Measurements from ENCODE around the gene CPA2.

The CPA2 gene

DNA sequence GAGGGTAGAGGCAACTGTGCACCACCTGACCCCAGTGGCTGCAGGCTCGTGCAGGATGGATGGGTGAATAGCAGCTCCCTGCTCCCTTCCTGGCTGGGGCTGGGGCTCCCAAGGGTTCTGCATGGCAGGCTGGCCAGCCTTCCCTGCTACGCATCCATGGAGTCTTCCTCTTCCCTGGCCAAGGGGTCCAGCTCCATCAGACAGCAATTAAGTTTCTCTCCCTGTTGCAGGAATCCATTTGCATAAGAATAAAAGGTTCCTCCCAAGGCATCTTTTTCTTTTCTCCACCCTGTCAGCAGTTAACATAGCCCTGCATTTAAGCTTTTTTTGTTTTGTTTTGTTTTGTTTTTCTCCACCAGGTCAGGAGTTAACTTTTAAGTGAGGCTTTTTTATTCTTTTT is 10.0 kb upstream of the CPA2 start:
- DNase-seq (ENCODE audit: low read depth) = no peak

DNA sequence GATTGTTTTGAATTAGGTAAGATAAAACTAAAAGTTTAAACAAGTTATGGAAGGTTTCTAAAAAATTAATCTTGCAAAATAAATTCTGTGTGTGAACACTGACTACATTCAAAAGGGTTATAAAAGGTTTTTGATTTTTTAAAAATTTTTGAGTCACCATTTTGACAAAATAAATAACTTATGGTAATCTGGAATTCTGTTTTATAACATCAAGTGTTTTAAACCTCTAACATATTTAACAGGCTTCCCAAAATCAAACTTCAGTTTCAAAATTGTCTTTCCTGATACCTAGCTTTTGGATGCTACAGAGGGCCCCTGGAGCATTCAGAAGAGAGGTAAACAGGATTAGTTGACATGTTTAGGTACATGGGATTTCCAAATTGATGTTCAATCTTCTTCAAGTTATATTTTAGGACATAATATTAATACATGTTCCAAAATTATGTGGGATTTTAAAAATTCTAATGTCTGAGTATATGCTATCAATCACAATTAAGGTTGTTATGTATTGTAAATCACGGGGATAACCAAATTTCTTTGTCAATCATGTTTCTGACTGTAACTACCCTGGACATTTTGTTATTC is 8.1 kb upstream of the CPA2 start:
- no peak for DNase-seq (ENCODE audit: low read depth)

DNA sequence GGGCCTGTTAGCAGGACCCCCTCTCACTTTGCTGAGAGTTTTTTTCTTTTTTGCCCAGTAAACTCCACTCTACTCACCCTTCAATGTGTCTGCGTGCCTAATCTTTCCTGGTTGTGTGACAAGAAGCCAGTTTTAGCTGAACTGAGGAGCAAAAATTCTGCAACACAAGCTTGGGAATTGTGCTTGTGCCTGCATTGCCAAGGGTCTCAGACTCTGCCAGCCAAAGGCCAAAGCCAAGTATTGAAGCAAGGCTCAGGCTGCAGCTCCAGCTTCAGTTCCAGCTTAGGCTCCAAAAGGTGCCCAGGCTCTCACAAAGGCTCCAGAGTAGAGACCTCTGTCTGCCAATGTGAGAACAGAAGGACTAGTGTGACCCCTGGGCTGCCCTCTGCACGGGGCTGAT is 4.2 kb upstream of the CPA2 start:
- no peak for DNase-seq (ENCODE audit: low read depth)

DNA sequence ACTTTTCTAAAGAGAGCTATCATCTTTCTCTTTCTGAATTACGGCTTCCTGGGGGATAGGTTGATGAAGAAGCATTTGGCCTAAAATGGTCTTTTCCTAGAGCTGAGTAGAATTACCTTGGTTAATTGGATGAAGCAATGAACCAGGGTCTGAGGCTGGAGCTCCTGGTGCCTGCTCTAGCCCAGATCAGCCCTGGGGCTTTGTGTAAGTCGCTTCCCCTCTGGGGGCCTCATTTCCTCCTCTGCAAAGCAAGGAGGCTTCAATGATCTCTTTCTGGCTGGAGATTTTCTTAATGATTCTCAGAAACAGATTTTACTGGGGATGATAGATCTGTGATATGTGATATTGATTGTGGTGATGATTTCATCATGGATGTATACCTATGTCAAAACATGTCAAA is 3.5 kb upstream of the CPA2 start:
- DNase-seq (ENCODE audit: low read depth) = no peak

DNA sequence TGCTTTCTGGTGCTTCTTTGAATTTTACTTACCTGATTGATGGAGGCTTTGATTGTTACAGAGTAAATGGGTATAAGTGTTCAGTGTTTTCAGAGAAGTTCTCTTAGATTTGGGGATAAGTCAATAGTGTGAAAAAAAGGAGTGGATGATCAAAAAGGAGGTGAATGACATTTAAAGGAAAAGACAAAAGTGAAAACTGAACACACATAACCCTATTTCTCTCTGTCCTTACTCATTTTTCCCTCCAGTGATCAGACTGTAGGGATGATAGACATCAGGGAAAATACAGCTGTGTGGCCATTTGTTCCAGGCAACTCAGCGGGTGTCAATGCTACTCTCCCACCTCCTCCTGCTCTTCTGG is 278 bp downstream of the CPA2 start:
- DNase-seq (ENCODE audit: low read depth) = no peak

DNA sequence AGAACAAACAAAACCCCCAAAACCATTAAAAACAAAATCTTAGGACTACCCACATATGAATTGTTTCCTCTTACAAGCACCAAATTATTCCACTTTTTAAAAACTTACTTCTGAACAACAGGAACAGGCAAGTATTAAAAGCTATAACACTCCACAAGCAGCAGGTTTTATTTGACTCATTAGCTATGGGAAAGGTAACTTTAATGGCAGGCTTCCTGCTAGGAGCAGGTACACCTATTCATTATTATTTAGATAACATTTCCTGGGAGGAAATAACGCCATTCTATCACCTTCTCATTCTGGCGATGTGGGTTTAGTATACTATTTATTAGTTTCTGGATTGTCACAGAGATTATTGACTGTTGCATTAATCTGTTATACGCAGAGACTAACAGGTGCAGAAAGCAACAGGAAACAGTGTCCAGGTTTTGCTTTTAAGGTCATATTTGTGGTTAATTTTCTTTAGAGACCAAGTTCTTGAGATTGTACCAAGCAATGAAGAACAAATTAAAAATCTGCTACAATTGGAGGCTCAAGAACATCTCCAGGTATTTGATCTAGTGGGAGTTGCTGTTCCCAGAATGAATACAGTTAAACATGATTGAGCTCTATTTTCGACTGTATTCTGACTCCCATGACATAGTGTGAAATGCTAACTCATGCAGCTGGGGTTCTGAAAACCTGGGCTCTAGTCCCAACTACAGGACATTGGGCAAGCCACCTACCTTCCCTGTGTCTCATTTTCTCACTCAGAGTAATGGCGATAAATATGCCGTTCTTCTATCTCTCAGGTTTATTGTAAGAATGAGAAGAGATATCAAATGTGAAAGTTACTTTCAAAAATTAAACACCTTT is 2.0 kb downstream of the CPA2 start:
- no peak for DNase-seq (ENCODE audit: low read depth)

DNA sequence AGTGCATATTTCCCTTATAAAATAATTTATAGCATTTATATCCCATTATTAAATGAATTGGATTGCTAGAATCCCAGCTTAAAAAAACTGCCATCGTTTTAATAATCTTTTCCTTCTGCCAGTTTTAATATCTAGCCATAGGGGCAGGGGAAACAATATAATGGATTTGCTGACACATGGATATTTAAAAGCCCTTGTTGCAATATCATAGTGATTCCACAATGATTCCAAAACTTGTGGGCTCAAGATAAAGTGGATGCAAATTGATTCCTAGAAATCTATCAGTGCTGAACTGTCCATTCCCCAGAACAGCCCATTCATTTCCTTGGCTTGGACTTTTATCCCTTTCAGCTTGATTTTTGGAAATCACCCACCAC is 2.6 kb downstream of the CPA2 start:
- DNase-seq (ENCODE audit: low read depth) = no peak

DNA sequence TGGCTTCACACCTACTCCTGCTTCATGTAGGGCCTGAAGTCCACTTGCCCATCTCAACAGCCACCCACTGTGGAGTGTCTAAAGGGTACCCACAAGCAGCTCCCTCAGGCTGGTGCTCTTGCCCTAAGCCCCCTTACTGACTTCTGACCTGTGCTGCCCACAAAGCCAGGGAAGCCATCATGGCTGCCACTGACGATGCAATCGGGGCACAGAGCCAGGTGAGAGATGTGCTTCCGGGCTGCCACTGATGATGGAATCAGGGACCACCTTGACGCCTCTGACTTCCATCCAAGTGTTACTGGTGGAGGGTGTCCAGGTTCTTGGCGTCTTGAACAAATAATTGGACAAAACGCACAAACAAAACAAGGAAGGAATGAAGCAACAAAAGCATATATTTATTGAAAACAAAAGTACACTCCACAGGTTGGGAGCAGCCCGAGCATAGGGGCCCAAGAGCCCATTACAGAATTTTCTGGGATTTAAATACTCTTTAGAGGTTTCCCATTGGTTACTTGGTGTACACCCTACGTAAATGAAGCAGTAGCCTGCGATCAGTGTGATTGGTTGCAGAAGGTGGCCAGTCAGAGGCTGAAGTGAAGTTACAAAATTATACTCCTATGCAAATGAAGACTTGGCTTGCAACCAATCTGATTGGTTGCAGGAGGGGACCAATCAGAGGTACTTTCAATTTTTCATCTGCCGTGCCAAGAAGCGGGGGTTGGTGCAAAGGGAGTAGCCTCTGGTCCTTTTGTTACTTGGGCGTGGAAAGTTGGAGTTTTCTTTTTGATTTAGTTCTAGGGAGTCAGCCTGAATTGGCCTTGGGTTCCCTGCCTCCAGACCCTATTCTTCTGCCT is 4.5 kb downstream of the CPA2 start:
- no peak for DNase-seq (ENCODE audit: low read depth)

DNA sequence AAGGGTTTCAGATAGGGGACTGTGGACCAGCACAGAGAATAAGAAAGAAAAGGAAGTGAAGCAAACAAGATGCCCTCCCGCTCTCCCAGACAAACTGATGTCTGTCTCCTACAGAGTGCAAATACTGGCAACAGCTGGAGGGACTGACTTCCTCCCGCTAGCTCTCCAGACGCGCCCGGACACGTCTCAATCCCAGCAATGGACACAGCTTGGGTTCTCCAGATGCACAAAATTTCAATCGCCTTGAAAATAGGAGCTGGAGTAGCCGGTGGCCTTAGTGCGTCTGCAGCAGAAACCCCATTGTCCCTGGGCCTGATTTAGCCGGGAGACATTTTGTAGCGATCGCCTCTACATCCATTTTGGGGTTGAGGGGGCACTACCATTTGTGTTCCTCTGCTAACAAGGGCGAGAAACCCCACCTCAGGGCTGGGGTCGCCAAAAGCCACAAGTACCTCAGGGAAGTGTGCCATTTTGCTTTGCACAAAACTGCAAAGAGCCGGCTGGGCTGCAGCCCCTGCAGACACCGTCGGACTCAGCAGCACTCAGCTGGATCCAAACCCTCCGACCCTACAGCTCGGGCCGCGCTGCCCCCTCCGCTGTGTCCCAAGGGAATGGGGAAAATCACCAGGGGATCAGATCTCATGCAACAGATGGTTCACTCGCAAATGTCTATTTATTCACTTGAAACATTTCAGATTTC is 5.9 kb downstream of the CPA2 start:
- no peak for DNase-seq (ENCODE audit: low read depth)

DNA sequence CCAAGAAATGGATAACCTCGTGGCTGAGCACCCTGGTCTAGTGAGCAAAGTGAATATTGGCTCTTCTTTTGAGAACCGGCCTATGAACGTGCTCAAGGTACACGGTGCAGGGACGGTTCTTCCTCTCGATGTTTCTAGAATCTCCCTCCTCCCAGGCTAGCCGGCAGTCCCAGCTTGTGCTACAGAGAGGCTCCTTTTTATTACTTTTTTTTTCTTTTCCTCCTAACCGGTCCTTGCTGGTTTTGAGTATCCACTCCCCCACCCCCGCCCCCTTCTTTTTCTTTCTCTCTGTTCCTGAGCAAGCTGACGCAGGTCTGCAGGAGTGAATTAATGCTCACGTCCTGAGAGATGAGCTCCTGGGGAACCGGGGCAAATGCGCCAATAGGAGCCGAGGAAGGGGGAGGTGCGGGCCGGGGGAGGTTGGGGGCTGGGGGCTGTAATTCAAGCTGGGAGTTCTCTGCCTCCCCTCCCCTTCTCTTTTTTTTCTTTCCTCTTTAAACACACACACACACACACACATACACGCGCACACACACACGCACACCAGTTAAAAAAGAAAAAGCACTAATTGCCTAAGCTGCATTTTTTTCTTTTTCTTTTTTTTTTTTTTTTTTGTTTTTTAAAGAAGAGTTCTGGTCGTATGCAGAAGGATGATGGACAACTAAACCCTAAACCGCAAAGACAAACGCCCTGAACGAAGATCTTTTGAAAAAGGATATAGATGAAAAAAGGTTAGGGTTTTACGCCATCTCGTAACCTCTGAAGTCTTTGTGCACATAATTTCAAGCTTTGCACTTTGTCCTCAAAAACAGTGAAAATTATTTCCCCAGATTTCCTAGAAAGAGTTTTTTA is 6.6 kb downstream of the CPA2 start:
- DNase-seq (ENCODE audit: low read depth) = no peak

DNA sequence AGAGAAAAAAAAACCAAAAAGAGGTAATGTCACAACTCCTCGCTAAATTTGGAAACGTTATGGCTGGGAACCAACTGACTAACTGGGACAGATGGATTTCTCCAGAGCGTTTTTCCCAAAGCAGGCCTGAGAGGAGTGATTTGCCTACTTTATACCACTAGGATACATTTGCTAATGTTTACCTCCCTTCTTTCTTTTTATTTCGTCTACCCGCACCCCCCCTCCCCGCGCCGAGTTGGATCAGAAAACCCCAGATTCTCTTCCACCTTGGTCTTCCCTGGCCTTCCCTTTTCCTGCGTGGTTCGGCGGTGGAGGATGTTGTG is 7.2 kb downstream of the CPA2 start:
- DNase-seq (ENCODE audit: low read depth) = no peak

DNA sequence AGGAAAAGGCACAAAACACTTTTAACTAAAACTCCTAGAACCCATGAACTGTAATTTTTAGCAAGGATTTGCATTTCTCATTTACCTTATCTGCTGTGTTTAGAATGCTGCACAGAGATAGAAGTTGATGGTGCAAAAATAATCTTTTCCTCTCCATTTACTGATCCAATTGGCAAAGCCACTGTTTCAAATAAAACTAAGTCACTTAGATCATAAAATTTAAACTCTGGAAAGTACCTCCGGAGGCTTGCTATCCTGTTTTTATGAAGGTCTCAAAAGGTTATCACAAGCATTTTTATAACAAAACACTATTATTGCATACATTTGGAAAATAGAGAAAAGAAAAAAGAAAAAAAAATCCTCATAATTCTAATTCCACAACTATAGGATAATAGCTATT is 7.6 kb downstream of the CPA2 start:
- no peak for DNase-seq (ENCODE audit: low read depth)

DNA sequence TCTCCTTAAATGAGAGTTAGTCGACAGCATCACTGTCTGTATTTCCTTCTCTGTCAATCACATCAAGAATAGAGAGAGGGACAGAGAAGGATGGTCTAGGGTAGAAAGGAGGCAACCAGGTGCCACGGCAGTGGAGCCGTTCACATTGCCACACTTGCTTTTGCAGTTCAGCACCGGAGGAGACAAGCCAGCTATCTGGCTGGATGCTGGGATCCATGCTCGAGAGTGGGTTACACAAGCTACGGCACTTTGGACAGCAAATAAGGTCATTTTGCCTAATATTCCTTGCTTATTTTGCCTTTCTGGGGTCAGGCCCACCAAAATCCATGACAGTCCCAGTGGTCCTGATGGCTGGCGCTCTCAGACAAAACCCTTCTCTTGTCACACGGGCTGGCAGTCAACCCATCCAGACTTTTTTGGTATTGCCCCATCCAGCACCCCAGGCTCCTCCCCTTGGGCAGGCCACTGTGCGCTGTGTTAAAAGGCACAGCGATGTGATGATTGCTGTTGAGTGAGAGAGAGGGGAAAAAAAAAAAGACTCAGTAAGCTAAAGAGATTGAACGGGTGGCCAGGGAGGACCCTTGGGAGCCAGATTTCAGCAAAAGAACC is 8.4 kb downstream of the CPA2 start:
- no peak for DNase-seq (ENCODE audit: low read depth)

DNA sequence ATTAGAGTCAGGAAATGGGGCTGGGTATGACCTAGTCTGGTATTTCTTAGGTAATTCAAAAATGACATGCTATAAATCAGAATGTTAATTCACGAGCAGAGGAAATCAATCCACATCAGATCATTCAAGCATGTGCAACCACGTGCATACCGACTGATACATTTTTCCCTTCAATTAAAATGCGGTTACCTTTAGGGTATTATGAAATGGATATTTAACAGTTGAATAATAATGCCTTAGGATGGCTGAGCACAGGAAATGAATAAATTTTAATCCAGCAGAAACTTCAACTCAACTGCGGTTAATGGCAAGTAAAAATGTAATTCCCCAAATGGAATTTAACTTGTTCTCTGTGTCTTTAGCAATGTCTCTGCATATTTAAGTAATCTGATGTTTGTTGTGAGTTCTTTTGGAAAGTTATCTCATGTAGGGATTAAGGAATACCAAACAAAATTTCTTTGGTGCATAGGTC is 9.2 kb downstream of the CPA2 start:
- no peak for DNase-seq (ENCODE audit: low read depth)

DNA sequence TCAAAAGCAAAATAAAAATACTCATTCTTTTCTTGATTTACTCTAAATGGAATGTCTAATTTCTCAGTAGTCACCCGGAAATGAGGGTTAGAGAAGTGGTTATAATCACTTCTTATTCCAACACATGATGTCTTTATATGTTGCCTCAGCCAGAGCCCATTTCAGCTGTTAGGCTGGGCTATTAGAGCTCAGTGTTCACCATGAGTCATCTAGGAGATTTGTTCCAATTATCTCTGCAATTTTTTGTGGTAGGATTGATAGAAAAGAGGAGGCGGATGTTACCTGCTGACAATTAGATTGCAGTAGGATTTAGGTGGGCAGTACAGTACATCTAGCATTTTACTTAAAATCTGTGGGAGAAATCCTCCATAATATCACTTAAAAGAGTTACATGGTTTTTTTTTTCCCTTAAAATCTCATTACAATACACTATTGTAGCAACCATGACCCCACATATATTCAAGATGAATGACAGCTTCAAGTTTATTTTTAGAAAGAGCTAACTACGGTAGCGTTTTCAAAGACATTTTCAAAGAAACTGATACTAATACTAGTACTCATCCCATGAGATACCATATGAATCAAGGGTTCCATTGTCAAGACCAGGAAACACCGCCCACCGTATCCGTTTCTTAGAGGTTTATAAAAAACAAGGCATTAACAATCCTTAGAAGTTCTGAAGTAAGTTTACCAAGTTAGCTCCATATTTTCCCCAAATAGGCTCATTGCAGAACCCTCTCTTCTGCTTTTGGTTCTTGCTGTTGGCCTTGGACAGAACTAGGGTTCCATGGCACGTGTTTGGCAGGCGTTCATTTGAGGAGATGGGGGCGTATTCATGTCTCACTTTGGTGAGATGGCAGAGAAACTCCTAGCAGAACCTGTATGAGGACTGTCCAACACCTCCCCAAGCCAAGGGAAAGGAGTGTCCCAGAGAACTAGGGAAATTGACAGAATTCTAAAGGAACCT is 10.4 kb downstream of the CPA2 start:
- DNase-seq (ENCODE audit: low read depth) = no peak

DNA sequence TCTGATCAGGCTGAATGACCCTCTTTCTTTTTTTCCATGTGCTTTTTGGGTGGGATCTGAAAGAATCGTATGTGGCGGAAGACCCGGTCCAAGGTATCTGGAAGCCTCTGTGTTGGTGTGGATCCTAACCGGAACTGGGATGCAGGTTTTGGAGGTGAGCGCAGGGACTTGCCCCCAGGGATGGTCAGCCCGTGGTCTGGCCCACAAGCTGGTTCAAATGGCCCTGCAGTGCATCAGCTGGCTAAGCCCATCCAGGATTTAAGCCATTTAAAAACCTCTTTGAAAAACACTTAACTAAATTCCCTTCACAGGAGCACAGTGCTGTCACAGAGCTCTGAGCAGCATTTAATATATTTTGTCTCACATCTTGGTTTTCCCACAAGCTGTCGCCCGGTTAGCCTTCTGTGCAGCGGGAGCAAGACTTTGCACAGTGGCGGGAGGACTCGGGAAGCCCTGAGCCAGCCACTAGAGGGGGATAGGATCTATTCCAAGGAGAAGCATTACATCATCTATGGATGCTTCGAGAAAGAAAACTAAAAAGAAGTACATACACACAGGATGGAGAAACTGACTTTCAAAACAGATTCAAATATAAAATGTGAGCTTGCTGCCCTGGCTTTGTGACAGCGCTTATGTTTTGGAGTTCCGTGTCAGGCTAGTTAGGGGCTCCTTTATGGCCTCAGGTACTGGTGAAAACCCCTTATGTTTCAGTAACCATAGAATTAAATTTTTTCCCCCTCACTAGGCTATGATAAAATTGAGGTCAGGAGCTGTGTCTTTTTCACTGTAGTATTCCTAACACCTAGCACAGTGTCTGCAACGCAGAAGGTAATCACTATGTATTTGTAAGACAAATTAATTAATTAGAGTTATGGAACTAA is 11.3 kb downstream of the CPA2 start:
- DNase-seq (ENCODE audit: low read depth) = no peak

DNA sequence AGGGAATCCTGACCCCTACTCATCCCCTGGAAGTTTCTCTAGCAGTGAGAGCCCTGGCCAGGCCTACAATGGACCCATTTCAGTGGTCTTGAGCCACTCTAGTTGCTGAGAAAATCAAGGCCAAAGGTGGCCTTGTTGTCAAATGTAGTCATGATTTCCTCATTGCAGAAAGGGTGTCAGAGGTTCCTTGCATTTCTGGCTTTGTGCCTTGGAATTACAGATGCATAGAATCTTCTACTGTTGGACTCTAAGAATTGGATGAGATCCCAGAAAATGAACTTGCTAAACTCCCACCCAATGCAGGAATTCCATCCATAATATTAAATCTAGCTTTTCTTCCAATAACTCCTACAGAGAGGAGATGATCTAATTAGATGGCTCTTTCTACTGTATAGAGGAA is 12.2 kb downstream of the CPA2 start:
- DNase-seq (ENCODE audit: low read depth) = no peak

DNA sequence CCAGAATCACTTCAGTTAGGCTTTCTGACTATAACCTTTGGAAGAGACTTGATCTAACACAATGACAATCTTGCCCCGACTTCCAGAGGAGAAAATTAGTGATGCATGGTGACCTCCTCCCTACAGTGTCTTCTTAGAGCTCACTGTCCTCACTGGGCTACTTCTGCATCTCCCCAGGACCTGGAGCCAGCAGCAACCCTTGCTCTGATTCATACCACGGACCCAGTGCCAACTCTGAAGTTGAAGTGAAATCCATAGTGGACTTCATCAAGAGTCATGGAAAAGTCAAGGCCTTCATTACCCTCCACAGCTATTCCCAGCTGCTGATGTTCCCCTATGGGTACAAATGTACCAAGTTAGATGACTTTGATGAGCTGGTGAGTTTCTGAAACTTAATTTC is 12.6 kb downstream of the CPA2 start:
- no peak for DNase-seq (ENCODE audit: low read depth)

DNA sequence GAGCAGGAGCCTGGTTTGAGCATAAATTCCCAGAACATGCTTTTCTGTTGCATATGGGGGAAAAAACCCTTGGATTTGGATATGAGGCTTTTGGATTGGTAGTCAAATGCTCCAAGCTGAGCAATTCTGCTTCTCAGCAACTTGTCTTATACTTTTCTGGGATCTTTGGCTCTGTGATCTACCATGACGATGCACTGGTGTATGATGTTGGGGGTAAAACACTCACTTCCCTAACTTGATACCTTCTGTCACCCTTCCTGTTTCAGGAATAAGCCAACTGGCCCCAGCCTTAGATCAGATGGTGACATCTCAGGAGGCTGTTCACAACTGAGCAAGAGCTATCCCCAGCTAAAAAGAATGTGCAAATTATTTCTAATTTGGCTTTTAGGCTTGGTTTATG is 13.2 kb downstream of the CPA2 start:
- DNase-seq (ENCODE audit: low read depth) = no peak

All from stimulated activated CD8-positive, alpha-beta memory T cell treated with anti-CD3 and anti-CD28 coated beads, Interleukin-12 subunit alpha, Interleukin-12 subunit beta, amount 100 ng/mL, for 4 hours (primary cell).